ENCODE data around the gene ALK. TPM values are rescaled to one million over a fixed set of nuclear protein-coding genes. Genes with fewer than 3 reads are reported as not detected.

The ALK gene
- total and polyA plus RNA-seq, 2 experiments from 2014 or later = 0.35 TPM; not detected in 1

- no peak for TF ChIP-seq ZNF462 (CRISPR knock-in tag; IDR thresholded peaks at IDR 0.05)
- no peak for TF ChIP-seq ZNF331 (CRISPR knock-in tag; IDR thresholded peaks at IDR 0.05; ENCODE audit: low read depth)
- TF ChIP-seq ZNF114 (CRISPR knock-in tag; IDR thresholded peaks at IDR 0.05) = no peak
- TF ChIP-seq, protein P1, sequence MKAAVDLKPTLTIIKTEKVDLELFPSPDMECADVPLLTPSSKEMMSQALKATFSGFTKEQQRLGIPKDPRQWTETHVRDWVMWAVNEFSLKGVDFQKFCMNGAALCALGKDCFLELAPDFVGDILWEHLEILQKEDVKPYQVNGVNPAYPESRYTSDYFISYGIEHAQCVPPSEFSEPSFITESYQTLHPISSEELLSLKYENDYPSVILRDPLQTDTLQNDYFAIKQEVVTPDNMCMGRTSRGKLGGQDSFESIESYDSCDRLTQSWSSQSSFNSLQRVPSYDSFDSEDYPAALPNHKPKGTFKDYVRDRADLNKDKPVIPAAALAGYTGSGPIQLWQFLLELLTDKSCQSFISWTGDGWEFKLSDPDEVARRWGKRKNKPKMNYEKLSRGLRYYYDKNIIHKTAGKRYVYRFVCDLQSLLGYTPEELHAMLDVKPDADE (IDR thresholded peaks at IDR 0.05) = no peak
Measured at GRCh38 chr2:29469961-29470360, 451.4 kb downstream of the ALK start (continued).

- H4K20me1 ChIP-seq (replicated peaks; ENCODE audit: insufficient read depth) = no peaks in the 10 kb centered on the region
- H3K9me2 ChIP-seq (ENCODE audit: insufficient read depth) = no peaks in the 10 kb centered on the region
- peaks cover 28% of the 10 kb centered on the region for H3K9me3 Mint-ChIP-seq
- no peaks in the 10 kb centered on the region for H3F3A ChIP-seq (replicated peaks; ENCODE audit: low read depth)
- H3K4me3 Mint-ChIP-seq = no peak overlapping the region
- H3K27ac Mint-ChIP-seq = no peak overlapping the region
- no peaks in the 10 kb centered on the region for H3K4me1 ChIP-seq (ENCODE audit: insufficient read depth)
- no peak overlapping the region for H3K4me3 ChIP-seq
- H2AFZ ChIP-seq = no peak overlapping the region
- H3K4me1 Mint-ChIP-seq = no peaks in the 10 kb centered on the region
- no peak overlapping the region for H3K27ac ChIP-seq (ENCODE audit: low read depth)
- no peaks in the 10 kb centered on the region for H3K27me3 ChIP-seq (ENCODE audit: insufficient read depth)
- no peaks in the 10 kb centered on the region for H3K36me3 ChIP-seq (ENCODE audit: insufficient read depth)
- H3K36me3 Mint-ChIP-seq (ENCODE audit: low read depth) = peaks cover 5% of the 10 kb centered on the region; the same call in 1 of the 3 replicates
- no peaks in the 10 kb centered on the region for H3K79me2 ChIP-seq (replicated peaks; ENCODE audit: insufficient read depth)
- no peaks in the 10 kb centered on the region for H3K27me3 Mint-ChIP-seq (ENCODE audit: insufficient read depth, low read depth, poor library complexity)
- H3K4me2 ChIP-seq = no peak overlapping the region
- DNase-seq (ENCODE audit: low spot score) (no peak), ATAC-seq (no peak)
- TF ChIP-seq, protein P2, sequence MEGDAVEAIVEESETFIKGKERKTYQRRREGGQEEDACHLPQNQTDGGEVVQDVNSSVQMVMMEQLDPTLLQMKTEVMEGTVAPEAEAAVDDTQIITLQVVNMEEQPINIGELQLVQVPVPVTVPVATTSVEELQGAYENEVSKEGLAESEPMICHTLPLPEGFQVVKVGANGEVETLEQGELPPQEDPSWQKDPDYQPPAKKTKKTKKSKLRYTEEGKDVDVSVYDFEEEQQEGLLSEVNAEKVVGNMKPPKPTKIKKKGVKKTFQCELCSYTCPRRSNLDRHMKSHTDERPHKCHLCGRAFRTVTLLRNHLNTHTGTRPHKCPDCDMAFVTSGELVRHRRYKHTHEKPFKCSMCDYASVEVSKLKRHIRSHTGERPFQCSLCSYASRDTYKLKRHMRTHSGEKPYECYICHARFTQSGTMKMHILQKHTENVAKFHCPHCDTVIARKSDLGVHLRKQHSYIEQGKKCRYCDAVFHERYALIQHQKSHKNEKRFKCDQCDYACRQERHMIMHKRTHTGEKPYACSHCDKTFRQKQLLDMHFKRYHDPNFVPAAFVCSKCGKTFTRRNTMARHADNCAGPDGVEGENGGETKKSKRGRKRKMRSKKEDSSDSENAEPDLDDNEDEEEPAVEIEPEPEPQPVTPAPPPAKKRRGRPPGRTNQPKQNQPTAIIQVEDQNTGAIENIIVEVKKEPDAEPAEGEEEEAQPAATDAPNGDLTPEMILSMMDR (conservative IDR thresholded peaks at IDR 0.05; ENCODE audit: low read depth in 2 of 2) = no peak
- TF ChIP-seq CREB1 (CRISPR knock-in tag; IDR thresholded peaks at IDR 0.05; ENCODE audit: low read depth) = no peak
- TF ChIP-seq ZNF331 (CRISPR knock-in tag; IDR thresholded peaks at IDR 0.05; ENCODE audit: low read depth) = no peak
- no peak for TF ChIP-seq ZNF114 (CRISPR knock-in tag; IDR thresholded peaks at IDR 0.05)
- TF ChIP-seq JUNB (IDR thresholded peaks at IDR 0.05; ENCODE audit: unreplicated experiment) = no peak
Measured at GRCh38 chr2:29469516-29469915, 451.9 kb downstream of the ALK start.
